Adrenal gland (tissue), 12 donors: Measurements from ENCODE around the gene WDR77. TPM values are rescaled to one million over a fixed set of nuclear protein-coding genes. Genes with fewer than 3 reads are reported as not detected.

Source experiments
- DNase-seq, 7 donors: peaks; one replicate each; pipeline ENCODE4 v3.0.0-alpha.2; 2019 to 2020
- H3K27ac ChIP-seq, 5 donors: fragments of 200-600 bp; sonication (generic) in 4 of 5; 1 replicate in 3 of 5; 2 replicates in 2 of 5; pipeline versions ENCODE4 v1.5.1 to v1.8.0; 2016 to 2020; ENCODE audit warnings: mild to moderate bottlenecking in 1 of 5
- H3K27me3 ChIP-seq: fragments of 200-600 bp; 2 replicates; pipeline ENCODE4 v1.8.0; 2021
- H3K36me3 ChIP-seq, 2 donors: fragments of 200-600 bp; replicated peaks in 1 of 2; 1 replicate in 1 of 2; 2 replicates in 1 of 2; pipeline versions ENCODE4 v1.5.1 to v1.8.0; 2018 to 2022
- H3K4me1 ChIP-seq, 2 donors: fragments of 200-600 bp; replicated peaks in 1 of 2; 1 replicate in 1 of 2; 2 replicates in 1 of 2; pipeline versions ENCODE4 v1.5.1 to v1.8.0; 2018 to 2021
- H3K4me3 ChIP-seq, 4 donors: fragments of 200-600 bp; sonication (generic) in 3 of 4; one replicate each; pipeline ENCODE4 v1.5.1; 2016 to 2018
- H3K9me3 ChIP-seq, 3 donors: fragments of 200-600 bp; sonication (generic) in 1 of 3; replicated peaks in 1 of 3; 1 replicate in 2 of 3; 2 replicates in 1 of 3; pipeline versions ENCODE4 v1.5.1 to v1.8.0; 2016 to 2021
- CTCF ChIP-seq, 6 experiments: fragments of 450-650 bp in 4 of 6; fragments of 200-600 bp in 2 of 6; sonication (generic) in 1 of 6; IDR thresholded peaks; 1 replicate in 5 of 6; 2 replicates in 1 of 6; pipeline versions ENCODE4 v1.5.1 to v1.8.0; 2016 to 2021; ENCODE audit warnings: antibody characterized with exemption in 6 of 6, mild to moderate bottlenecking in 2 of 6, moderate library complexity in 1 of 6
- POLR2A ChIP-seq, 2 donors: fragments of 450-650 bp; IDR thresholded peaks; one replicate each; pipeline ENCODE4 v1.6.1; 2017; ENCODE audit warnings: antibody characterized with exemption in 2 of 2, mild to moderate bottlenecking in 2 of 2, moderate library complexity in 1 of 2
- WGBS, 4 donors: extraction: QIAGEN DNeasy Blood & Tissue Kit in 2 of 4; methylation state at CpG; one replicate each; pipeline versions ENCODE4 v1.1.5 to v1.1.7; 2013 to 2017; 5-methylcytosine and 5-hydroxymethylcytosine counted together
- intact Hi-C, 2 donors: fragments of 100-400 bp; cut with DNase I; formaldehyde crosslinking; loops; one replicate each; pipeline versions ENCODE4 v1.14.1 to v1.15.0; 2022 to 2023
- polyA plus RNA-seq, 3 donors: library from polyadenylated mRNA; stranded (reverse); fragments of 200-250 nt in 2 of 3; fragments of 350-450 nt in 1 of 3; fragmentation: Illumina TruSeq in 1 of 3; extraction: RNeasy Lipid Tissue Mini Kit (QIAGEN cat#74804) in 1 of 3; gene quantifications; one replicate each; pipeline ENCODE4 v1.2.3, GENCODE V29; 2013 to 2014
- small RNA-seq, 2 donors: library from RNA; depleted of rRNA; stranded (forward); fragments of <200 nt; gene quantifications; one replicate each; pipeline ENCODE3, GENCODE V24; 2016
- total RNA-seq, 9 donors: library from RNA; depleted of rRNA in 4 of 9; stranded (reverse); fragments of >200 nt in 4 of 9; fragments of 120-200 nt in 1 of 9; fragmentation: NEBNext Ultra II Directional in 1 of 9; extraction: Animal tissue kit (Norgen Biotek cat#: 25700) in 1 of 9; gene quantifications; one replicate each; pipeline versions ENCODE4 v1.1.0 to v1.2.4, GENCODE V29; 2013 to 2023
- donor health status: healthy with polysubstance abuse.
- donor health status: Bipolar disorder and iron deficiency.
- donor health status: DM: yes; HTN: yes; CAD: no.
- donor health status: DM: no; HTN: no; CAD: no.
- donor health status: DM: no; HTN: no; CAD: no.
- donor health status: DM: yes; HTN: yes; CAD: no.

The WDR77 gene
- total and polyA plus RNA-seq, 12 donors: 19.8 to 66.8 (median 28.3) TPM

GRCh38 chr1:111402083-111402482, 47.0 kb downstream of the WDR77 start:
- H3K36me3 ChIP-seq: no peaks in the 10 kb centered on the region
- H3K27ac ChIP-seq: no peak overlapping the region
- intact Hi-C loops: loop anchor here in 1 of 2 donors (5.0 kb wide), 1 partner anchor 180 kb away; no protein-coding TSS in a partner anchor
- DNase-seq: no peak
- H3K9me3 ChIP-seq: no peaks in the 10 kb centered on the region
- H3K27me3 ChIP-seq: peaks cover 5% of the 10 kb centered on the region
- no peak for TF ChIP-seq CTCF (IDR thresholded peaks at IDR 0.05)
- no peak for TF ChIP-seq POLR2A (IDR thresholded peaks at IDR 0.05)
- 82 to 90% (median 83%) methylated on average over 5 of the region's 5 CpGs for WGBS, 4 donors
- no peak overlapping the region for H3K4me3 ChIP-seq
- H3K4me1 ChIP-seq: no peaks in the 10 kb centered on the region

GRCh38 chr1:111399792-111400610, 49.1 kb downstream of the WDR77 start:
- intact Hi-C loops: loop anchor here (5.0 kb wide), 1 partner anchor 178 kb away; no protein-coding TSS in a partner anchor
- peaks cover 5% of the 10 kb centered on the region for H3K27me3 ChIP-seq
- H3K27ac ChIP-seq: no peak overlapping the region
- H3K4me3 ChIP-seq: no peak overlapping the region
- no peaks in the 10 kb centered on the region for H3K9me3 ChIP-seq
- 28 to 32% (median 29%) methylated on average over 9 of the region's 9 CpGs for WGBS, 4 donors
- no peaks in the 10 kb centered on the region for H3K36me3 ChIP-seq
- DNase-seq: peak; percentile 36 to 76 (median 63)
- no peaks in the 10 kb centered on the region for H3K4me1 ChIP-seq
- peak; percentile 54 to 79 (median 70) for TF ChIP-seq CTCF (IDR thresholded peaks at IDR 0.05)
- no peak for TF ChIP-seq POLR2A (IDR thresholded peaks at IDR 0.05)

GRCh38 chr1:111392460-111392945, 56.6 kb downstream of the WDR77 start:
- H3K4me3 ChIP-seq: no peak overlapping the region
- intact Hi-C loops: no loop called here
- no peaks in the 10 kb centered on the region for H3K4me1 ChIP-seq
- no peaks in the 10 kb centered on the region for H3K36me3 ChIP-seq
- no peak overlapping the region for H3K27ac ChIP-seq
- no peak for TF ChIP-seq POLR2A (IDR thresholded peaks at IDR 0.05)
- TF ChIP-seq CTCF (IDR thresholded peaks at IDR 0.05): no peak
- H3K27me3 ChIP-seq: no peaks in the 10 kb centered on the region
- H3K9me3 ChIP-seq: no peaks in the 10 kb centered on the region
- no peak for DNase-seq
- 67 to 74% (median 70%) methylated on average over 1 of the region's 1 CpG for WGBS, 4 donors

GRCh38 chr1:111392042-111392441, 57.0 kb downstream of the WDR77 start:
- Histone ChIP-seq H3K4me3 (no peak overlapping the region), H3K4me1 (no peaks in the 10 kb centered on the region), H3K27me3 (no peaks in the 10 kb centered on the region), H3K27ac (no peak overlapping the region), H3K9me3 (no peaks in the 10 kb centered on the region), H3K36me3 (no peaks in the 10 kb centered on the region)
- 42 to 79% (median 70%) methylated on average over 1 of the region's 1 CpG for WGBS, 4 donors
- TF ChIP-seq POLR2A (IDR thresholded peaks at IDR 0.05): no peak
- DNase-seq: no peak
- intact Hi-C loops: no loop called here

Small RNAs within 50 kb of the gene (small RNA-seq; reads per million reads assigned to genes)
- gene RF00019 (0 reads per million in 2 donors), gene RNU6-792P (0 reads per million in 2 donors)

Other genes starting within 250 kb of the WDR77 start
- 10 to 100 TPM; 37.0 to 62.9 (median 43.4) TPM for gene DENND2D, start 248.6 kb downstream of the WDR77 start, total RNA-seq
- 10 to 100 TPM; 38.1 to 57.3 (median 39.9) TPM for gene DENND2D, start 248.6 kb downstream of the WDR77 start, polyA plus RNA-seq
- 1 to 10 TPM in 5 of 9 donors, under 1 TPM in 3, not detected in 1; 0.33 to 9.1 (median 2.5) TPM for gene CHI3L2, start 221.5 kb downstream of the WDR77 start, total RNA-seq
- gene CHI3L2, start 221.5 kb downstream of the WDR77 start, polyA plus RNA-seq: 1 to 10 TPM in 2 of 3 donors, under 1 TPM in 1; 0.35 to 3.0 (median 2.7) TPM
- gene CHIA, start 158.4 kb downstream of the WDR77 start, total RNA-seq: under 1 TPM in 1 of 9 donors, not detected in 8; 0.19 TPM
- gene CHIA, start 158.4 kb downstream of the WDR77 start, polyA plus RNA-seq: under 1 TPM in 1 of 3 donors, not detected in 2; 0.07 TPM
- 1 to 10 TPM in 3 of 9 donors, under 1 TPM in 6; 0.18 to 3.9 (median 0.61) TPM for gene OVGP1, start 21.5 kb downstream of the WDR77 start, total RNA-seq
- gene OVGP1, start 21.5 kb downstream of the WDR77 start, polyA plus RNA-seq: 1 to 10 TPM in 2 of 3 donors, under 1 TPM in 1; 0.71 to 7.3 (median 3.4) TPM
- 100 to 1,000 TPM; 154 to 641 (median 251) TPM for gene ATP5PB, start 208 bp upstream of the WDR77 start, total RNA-seq
- gene ATP5PB, start 208 bp upstream of the WDR77 start, polyA plus RNA-seq: 100 to 1,000 TPM; 103 to 834 (median 147) TPM
- 10 to 100 TPM in 7 of 9 donors, 1 to 10 TPM in 2; 2.2 to 59.9 (median 29.6) TPM for gene C1orf162, start 24.7 kb upstream of the WDR77 start, total RNA-seq
- 10 to 100 TPM; 45.7 to 54.1 (median 52.9) TPM for gene C1orf162, start 24.7 kb upstream of the WDR77 start, polyA plus RNA-seq
- 10 to 100 TPM in 7 of 9 donors, 1 to 10 TPM in 2; 2.3 to 51.0 (median 20.9) TPM for gene ADORA3, start 54.4 kb upstream of the WDR77 start, total RNA-seq
- 10 to 100 TPM in 2 of 3 donors, 1 to 10 TPM in 1; 9.6 to 15.6 (median 10.1) TPM for gene ADORA3, start 54.4 kb upstream of the WDR77 start, polyA plus RNA-seq
- 10 to 100 TPM in 8 of 9 donors, 1 to 10 TPM in 1; 2.4 to 53.1 (median 25.4) TPM for gene TMIGD3, start 54.4 kb upstream of the WDR77 start, total RNA-seq
- 10 to 100 TPM; 15.8 to 53.8 (median 24.1) TPM for gene TMIGD3, start 54.4 kb upstream of the WDR77 start, polyA plus RNA-seq
- 100 to 1,000 TPM in 1 of 9 donors, 10 to 100 TPM in 8; 23.1 to 101 (median 64.3) TPM for gene RAP1A, start 170.5 kb upstream of the WDR77 start, total RNA-seq
- 100 to 1,000 TPM in 1 of 3 donors, 10 to 100 TPM in 2; 45.4 to 157 (median 56.1) TPM for gene RAP1A, start 170.5 kb upstream of the WDR77 start, polyA plus RNA-seq